CD4-positive, alpha-beta T cell treated with Interleukin-6 for 4 hours (primary cell): Measurements from ENCODE around the gene ZNF837.
"Not testable (repeated sequence)": the region's sequence is repeated elsewhere in the genome, so short reads cannot be mapped to it uniquely, and the experiment has no call there.

Experiments used
- DNase-seq: peaks from one replicate; pipeline ENCODE4 v3.0.0-alpha.2; 2020; ENCODE audit warnings: mixed read lengths

The ZNF837 gene

DNA sequence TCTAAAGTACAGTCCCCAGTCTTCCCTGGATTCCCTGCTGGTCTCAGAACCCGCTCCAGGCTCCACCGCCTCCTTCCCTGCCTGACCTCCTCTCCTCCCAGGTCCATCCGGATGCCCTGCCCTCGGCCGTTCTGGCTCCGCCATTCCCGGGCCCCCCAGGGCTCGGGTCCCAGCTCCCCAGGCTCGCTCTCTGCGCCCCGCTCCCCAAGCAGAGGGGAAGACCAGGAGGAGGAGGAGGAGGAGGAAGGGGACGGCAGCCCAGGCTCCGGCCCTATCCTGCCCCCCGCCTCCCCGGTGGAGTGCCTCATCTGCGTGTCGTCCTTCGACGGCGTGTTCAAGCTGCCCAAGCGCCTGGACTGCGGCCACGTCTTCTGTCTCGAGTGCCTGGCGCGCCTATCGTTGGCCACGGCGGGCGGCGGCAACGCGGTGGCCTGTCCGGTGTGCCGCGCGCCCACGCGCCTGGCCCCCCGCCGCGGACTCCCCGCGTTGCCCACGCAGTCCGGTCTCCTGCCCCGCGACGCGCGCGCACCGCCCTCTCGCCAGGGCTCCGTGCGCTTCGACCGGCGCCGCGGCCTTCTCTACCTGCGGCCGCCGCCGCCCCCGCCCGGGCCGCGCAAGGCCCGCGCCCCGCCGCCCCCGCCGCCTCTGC, 15.3 kb upstream of the ZNF837 start:
- no peak for DNase-seq

- DNase-seq: no peak
These were observed 14.6 kb upstream of the ZNF837 start, which contains the start of gene RNF225 for GRCh38 chr19:58395220-58395978. TSS of gene RNF225 (plus strand) at chr19:58395656. CDS start at chr19:58396090, 434 bp downstream.

- no peak for DNase-seq
These were observed 14.0 kb upstream of the ZNF837 start for GRCh38 chr19:58394821-58395219.

- no peak for DNase-seq
These were observed 12.8 kb upstream of the ZNF837 start for GRCh38 chr19:58393725-58394033.

DNA sequence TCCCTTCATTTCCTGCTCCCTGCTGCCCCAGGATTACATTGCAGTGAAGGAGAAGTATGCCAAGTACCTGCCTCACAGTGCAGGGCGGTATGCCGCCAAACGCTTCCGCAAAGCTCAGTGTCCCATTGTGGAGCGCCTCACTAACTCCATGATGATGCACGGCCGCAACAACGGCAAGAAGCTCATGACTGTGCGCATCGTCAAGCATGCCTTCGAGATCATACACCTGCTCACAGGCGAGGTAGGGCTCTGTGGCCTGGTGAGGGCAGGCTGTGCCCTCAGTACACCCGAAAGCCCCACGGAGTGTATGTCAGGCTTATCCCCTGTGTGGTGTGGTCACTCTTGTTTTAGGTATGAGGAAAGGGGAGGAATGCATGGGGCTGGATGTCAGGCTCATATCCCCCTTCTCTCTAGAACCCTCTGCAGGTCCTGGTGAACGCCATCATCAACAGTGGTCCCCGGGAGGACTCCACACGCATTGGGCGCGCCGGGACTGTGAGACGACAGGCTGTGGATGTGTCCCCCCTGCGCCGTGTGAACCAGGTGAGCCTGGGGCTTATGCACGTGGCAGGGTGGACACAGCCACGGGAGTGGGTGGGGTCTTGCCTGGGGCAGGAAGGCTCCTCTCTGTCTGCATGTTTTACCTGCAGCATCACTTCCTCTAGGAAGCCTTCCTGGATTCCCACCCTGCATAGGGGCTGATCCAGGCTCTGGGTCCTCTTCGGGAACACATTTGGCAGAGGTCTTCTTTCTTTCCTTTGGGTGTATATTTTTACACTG, 12.3 kb upstream of the ZNF837 start:
- DNase-seq: no peak

GRCh38 chr19:58388175-58388526, 7.3 kb upstream of the ZNF837 start:
- DNase-seq: no peak

- DNase-seq: no peak
These were observed 6.7 kb upstream of the ZNF837 start for GRCh38 chr19:58387338-58388174.

GRCh38 chr19:58386576-58387337, 5.9 kb upstream of the ZNF837 start, which contains the start of gene RPS5:
TSS of gene RPS5 (plus strand) at chr19:58387269. CDS start at chr19:58388138, 869 bp downstream.
- peak; percentile 96 for DNase-seq

DNA sequence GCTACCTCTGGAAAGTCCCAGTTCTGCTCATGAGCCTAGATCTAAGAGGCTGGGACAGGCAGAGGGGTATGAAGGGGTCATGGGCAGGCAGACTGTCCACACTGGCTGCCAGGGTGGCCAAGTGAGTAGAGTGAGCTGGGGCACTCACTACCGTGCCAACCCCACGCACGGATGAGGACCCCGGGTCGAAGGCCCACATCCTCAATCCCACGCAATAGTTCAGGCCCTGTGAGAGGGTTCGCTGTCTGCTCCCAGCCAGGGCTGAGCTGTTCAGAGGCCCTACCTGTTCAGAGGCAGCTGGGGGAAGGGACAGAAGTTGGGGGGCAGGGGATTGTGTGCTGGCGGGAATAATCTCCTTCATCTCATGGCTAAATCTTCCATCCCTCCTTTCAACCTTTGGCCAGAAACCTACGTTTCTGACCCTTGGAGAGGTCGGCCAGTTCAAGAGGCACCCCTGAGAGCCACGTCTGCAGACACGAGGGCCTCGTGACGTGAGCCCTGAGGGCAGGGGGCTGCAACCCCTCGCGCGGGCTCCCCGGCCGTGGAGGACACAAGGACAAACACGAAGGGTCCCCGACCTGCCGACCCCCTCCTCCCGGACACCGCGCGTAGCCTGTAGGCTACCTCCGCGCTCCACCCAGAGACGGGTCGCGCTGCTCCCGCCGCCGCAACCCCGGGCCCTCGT, 5.2 kb upstream of the ZNF837 start:
- peak; percentile 25 for DNase-seq

- DNase-seq: no peak
These were observed 4.6 kb upstream of the ZNF837 start for GRCh38 chr19:58385313-58385890.

- no peak for DNase-seq
These were observed 2.3 kb upstream of the ZNF837 start for GRCh38 chr19:58382997-58383603.

GRCh38 chr19:58381460-58382212, 806 bp upstream of the ZNF837 start:
- no peak for DNase-seq

- no peak for DNase-seq
These were observed 681 bp downstream of the ZNF837 start for GRCh38 chr19:58380037-58380661.

GRCh38 chr19:58379246-58379645, 1.6 kb downstream of the ZNF837 start:
- DNase-seq: no peak

GRCh38 chr19:58376724-58377123, 4.1 kb downstream of the ZNF837 start:
- DNase-seq: not testable (repeated sequence)

- no peak for DNase-seq
These were observed 6.6 kb downstream of the ZNF837 start for GRCh38 chr19:58374200-58374599.

- no peak for DNase-seq
These were observed 8.3 kb downstream of the ZNF837 start for GRCh38 chr19:58372311-58373133.
